GM18520 (cell line): Measurements from ENCODE around the gene C22orf15.

Source experiments
- ATAC-seq: cut with Tn5 transposase; IDR thresholded peaks from one replicate; pipeline ENCODE4 v1.9.1; 2021; ENCODE audit not compliant: unreplicated experiment

Gene C22orf15

DNA sequence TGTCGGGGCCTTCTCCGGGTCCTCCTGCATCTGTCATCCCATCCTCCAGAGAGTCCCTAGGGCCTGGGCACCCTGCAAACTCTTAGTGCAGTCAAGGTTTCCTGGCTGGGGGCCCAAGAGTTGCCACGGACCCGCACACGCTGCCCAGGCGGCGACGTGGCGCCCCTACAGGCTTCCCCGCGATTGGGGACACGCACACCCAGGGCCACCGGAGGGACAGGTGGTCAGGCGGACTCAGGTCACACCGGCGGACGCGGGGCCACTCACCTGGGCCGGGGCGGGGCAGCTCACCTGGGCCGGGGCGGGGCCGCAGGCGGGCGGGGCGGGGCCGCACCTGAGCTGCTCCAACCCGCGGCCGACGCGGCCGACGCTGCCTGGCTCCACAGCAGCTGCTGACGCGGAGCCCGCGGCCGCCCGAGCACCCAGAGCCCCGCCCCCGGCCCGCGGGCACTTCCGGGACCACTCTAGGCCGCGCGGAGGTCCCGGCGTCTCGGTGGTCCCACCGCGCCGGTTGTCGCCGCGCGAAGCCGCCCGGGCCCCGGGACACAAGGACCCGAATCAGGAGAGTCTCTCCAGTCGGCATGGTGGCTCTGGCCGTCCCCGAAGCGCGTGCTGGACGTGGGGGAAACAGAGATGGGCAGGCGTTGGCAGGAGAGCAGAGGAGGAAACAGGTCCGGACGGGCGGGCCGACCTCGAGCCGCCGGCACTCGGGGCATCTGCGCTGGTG, 11.9 kb upstream of the C22orf15 start, which contains the start of gene ZNF70:
TSS of gene ZNF70 (minus strand) at position 399 of the 727 bp plus-strand sequence. CDS start 5,972 bp downstream, outside the sequence.
- ATAC-seq = peak; percentile 90

DNA sequence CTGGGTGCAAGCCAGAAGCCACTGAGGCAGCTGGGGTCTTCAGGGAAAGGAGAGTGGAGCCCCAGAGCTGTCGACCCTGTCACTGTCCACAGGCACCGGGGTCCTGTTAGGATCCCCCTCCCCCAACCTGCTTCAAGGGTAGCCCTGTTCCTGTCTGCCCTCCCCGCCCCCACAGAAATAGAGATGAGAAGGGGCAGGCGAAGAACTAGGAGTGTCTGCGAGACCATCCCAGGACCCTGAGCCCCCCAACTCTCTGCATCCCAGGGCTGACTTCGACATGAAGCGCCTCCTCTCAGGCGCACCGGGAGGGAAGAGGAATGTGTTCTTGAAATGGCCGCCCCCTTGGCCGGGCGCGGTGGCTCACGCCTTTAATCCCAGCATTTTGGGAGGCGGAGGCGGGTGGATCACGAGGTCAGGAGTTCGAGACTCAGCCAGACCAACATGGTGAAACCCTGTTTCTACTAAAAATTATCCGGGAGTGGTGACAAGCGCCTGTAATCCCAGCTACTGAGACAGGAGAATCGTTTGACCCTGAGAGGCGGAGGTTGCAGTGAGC, 11.3 kb upstream of the C22orf15 start:
- peak; percentile 11 for ATAC-seq

DNA sequence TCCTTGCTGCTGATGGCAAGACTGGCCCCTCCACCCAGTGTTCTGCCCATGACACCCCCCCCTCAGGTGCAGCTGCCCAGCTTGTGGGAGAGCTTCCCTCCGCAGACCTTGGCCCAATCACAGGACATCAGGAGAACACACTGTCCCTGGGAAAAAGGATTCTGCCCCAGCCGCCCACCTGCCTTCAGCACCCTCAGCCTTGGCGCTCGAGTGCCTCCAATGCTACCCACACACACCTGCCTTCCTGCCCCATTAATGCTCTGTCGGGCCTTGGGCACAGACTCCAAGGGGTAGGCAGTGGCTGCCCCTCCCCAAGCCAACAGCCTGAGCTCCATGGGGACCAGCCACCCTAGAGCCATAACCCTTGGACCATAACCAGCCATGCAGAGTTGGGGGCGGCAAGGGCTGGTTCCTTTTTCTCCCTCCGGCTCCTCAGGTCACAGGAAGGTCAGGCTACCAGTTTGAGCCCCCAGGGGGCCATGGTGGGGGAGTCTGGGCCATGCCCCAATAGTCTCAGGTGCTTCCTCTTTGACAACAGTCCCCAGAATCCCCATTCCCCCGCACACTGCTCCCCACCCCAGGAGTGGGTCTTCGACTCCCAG, 10.6 kb upstream of the C22orf15 start:
- no peak for ATAC-seq

DNA sequence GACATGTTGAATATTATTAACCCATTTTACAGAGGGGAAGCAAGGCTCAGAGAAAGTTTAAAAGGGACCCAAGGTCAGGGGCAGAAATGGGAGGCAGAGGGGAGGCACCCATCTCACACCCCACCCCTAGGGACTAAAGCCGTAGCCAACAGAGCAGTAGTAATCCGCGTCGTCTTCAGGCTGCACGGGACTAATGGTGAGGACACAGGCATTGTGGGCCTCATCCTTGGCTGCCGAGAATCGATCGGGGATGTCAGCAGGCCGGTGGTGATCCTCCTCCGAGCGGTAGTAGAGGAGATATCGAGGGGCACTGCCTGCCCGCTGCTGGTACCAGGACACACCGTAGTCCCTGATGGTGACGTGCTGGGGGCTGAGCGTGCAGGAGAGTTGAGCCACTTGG, 10.0 kb upstream of the C22orf15 start:
- ATAC-seq = no peak

DNA sequence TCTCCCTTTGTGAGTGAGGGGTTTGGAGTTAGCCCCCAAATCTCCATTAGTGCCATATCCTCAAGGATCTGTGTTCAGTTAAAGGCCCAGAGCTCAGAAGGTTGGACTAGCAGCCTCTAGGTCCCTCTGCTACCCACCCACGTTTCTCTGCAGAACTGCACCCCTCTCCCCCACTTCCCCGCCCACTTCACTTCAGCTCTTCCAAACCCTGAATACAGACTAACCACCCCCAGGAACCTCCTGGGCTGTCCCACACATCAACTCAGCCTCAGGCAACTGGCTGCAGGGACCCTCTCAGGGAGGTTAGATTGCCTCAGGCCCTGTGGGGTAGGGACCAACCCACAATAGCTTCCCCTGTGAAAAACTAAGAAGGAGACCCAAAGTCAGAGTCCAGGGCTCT, 9.4 kb upstream of the C22orf15 start:
- no peak for ATAC-seq

DNA sequence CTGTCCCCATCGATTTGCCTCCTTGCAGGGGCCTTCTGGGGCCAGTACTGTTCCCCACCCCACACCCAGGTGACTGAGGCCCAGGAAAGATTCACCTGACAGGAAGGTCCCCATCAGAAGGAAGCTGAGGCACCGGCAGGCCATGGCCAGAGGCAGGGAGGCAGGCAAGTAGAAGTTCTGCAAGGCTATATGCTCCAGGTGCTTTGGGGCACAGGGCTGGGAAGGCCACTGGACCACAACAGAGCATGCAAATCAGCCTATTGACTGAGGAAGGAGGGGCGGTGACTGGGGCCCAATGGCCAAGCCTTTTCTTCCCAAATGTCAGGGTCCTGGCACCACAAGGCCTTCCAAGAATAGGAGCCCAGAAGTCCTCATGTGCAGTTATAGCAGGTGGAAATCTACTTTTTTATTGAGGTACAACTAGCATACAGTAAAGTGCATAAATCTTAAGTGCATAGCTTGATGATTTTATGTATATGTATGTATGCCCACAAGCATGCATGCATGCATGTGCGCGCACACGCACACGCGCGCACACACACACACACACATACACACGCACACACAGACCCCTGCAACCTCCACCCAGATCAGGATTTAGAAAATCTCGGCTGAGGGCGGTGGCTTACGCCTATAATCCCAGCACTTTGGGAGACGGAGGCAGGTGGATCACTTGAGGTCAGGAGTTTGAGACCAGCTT, 8.4 kb upstream of the C22orf15 start, which contains the start of gene VPREB3:
TSS of gene VPREB3 (minus strand) at position 206 of the 700 bp plus-strand sequence. CDS start at position 144, 62 bp downstream.
- no peak for ATAC-seq

DNA sequence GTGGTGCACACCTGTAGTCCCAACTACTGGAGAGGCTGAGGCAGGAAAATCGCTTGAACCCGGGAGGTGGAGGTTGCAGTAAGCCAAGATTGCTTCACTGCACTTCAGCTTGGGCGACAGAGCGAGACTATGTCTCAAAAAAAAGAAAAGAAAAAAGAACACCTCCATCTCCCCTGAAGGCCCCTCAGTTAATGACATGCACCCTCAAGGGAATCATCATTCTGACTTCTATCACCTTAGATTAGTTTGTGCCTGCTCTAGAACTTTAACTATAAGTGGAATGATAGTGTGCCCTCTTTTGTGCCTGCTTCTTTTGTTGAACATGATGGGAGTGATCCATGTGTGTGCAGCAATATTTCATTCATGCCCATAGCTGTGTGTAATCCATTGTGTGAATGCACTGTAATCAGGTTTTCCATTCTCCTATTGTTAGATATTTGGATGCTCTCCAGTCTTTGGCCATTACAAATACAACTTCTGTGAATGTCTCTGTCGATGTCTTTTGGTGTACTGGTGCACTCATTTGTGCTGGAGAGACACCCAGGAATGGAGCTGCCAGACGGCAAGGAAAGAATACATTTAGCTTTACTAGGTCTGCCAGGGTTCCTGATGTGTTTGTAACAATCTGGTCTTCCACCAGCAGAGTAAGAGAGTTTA, 7.7 kb upstream of the C22orf15 start:
- ATAC-seq = no peak

DNA sequence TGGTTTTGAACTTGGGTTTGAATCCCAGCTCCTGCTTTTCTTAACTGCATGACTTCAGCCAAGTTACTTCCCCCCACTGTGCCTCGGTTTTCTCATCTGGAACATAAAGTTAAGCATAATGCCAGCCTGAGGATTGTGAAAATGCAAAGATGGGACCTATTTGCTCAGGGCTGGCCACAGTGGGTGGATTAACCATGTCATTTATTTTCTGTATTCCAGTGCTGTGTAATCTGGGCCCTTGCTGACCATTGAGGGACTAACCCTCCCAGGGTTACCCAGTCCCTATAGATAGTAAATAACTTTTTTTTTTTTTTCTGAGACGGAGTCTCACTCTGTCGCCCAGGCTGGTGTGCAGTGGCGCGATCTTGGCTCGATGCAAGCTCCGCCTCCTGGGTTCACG, 7.1 kb upstream of the C22orf15 start:
- ATAC-seq = no peak

DNA sequence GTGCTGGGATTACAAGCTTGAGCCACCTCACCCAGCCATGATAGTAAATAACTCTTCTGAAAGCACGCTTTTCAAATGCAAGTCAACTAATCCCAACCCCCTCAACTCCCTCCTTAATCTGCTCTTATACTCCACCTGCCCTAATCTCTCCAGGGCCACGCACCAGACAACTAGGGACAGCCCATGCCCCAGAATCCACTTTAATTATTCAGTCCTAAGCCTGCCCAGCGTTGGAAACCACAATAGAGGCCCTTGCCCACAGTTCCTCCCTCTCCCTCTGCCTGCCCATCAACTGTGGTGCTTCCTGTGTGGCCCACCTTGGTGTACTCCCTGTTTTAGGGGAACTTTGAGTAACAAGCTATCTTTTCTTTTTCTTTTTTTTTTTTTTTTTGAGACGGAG, 5.9 kb upstream of the C22orf15 start:
- ATAC-seq = no peak

DNA sequence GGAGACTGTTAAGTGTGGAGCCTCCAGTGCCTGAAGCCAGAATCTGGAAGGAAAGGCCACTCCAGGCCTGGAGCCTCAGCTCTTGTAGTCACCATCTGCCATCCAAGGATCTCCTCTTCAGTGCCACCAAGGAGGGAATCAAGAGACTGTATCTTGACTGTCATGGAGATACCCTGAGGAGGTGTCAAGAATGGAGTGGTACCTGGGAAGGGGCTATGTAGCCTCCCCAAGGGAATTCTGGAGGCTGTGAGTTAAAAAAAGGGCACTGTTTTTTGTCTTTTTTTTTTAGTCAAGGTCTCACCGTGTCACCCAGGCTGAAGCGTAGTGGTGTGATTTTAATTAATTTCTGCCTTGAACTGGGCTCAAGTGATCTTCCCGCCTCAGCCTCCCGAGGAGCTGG, 3.2 kb upstream of the C22orf15 start:
- no peak for ATAC-seq

DNA sequence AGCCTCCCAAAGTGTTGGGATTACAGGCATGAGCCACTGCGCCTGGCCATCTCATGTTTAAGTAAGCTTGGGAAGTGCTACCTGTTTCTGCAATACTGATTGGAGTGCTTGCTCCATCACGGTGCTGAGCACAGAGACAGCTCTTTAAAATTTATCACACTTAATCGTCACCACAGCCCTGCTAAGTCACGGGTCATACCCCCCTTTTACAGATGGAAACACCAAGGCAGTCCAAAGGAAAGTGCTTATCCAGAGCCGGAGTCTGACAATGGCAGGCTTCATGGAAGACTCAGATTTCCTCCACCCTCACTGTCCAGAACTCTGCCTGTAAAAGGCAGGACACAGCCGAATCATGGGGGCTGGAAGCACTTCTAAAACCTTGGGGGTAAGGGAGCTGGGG, 2.7 kb upstream of the C22orf15 start:
- ATAC-seq = no peak

DNA sequence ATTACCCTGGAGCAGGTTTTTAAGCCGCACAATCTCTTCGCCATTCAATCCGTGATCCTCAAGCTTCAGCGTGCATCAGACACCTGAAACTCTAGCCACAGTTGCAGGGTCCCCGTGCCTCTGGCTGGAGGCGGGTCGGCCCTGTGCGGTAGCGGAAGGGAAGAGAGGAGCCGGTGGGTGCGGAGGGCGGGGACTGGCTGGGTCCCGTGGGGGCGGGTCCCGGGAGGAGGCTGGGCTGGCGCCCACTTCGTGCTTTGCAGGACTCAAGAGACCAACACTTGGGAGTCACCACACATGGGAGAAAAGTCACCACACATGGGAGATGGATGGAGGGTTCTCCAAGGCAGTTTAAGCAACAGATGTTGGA, 772 bp downstream of the C22orf15 start:
- ATAC-seq = no peak

DNA sequence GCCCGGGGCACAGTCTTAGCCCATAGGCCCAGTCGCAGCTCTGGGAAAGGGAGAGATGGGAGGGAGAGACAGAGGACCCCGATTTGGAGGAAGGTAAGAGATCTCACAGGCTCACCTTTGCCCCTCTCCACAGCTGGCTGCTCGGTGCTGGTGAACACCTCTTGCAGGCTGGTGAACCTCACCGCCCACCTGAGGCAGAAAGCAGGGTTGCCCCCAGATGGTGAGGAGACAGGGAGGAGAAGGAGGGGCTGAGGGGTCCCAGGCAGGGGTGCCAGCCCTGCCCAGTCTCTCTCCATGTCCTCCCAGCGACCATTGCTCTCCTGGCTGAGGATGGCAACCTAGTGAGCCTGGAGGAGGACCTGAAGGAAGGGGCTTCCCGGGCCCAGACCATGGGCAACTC, 1.2 kb downstream of the C22orf15 start:
- no peak for ATAC-seq

DNA sequence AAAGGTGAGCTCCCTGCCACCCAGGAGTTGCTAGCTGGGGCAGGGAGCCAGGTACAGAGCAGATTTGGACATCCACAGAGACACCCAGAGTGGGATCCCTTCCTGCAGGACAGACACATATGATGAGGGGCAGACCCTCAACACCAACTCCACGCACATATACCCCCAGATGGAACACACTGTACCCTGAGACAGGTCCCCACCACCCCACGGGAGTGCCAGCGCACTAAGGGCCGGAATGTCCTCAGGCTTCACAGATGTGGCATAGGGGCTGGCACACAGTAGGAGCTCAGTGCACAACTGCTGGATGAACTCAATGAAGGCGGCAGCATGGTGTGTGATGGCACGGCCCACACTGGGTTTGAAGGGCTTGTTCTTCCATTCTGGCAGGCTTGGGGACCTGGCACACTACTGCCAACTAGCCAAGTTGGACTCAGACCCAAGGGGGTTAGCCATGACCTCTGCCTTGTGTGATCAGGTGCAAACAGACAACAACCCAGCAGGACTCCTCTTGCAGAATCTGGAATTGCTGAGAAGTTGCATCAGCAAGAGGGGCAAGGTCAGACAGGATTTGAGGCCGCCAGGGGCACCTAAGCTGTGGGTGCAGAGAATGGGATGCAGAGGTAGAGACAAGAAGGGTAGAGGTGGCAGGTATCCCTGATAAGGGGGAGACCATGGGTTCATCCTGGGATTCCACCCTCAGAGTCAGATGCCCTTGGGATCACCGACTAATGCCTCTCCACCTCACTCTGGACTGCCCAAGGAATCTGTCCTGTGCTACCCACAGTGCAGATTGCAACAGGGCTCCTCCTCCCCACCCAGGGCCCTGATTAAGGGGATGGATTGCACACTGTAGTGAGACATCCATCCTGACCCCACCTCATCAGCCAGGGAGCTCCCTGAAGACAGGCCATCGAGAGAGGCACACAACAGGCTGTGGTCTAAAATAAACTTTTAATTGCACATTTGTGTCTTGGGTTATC, 2.4 kb downstream of the C22orf15 start:
- no peak for ATAC-seq

DNA sequence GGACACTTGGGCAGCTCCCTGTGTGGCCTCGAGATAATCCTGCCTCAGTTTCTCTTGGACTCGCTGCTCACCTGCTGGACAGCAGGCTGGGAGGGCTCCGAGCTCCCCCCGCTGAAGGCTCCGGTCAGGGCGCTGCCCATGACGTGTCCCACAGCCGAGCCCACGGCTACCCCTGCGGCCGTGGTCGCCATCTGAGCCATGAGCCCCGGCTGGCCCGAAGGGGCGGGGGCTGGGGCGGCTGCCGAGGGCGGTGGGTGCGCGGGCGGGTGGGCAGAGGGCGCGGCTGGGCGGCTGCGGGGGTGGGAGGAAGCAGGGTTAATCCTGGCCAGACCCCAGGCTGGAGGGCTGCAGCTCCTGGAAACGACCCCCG, 4.5 kb downstream of the C22orf15 start:
- ATAC-seq = no peak

DNA sequence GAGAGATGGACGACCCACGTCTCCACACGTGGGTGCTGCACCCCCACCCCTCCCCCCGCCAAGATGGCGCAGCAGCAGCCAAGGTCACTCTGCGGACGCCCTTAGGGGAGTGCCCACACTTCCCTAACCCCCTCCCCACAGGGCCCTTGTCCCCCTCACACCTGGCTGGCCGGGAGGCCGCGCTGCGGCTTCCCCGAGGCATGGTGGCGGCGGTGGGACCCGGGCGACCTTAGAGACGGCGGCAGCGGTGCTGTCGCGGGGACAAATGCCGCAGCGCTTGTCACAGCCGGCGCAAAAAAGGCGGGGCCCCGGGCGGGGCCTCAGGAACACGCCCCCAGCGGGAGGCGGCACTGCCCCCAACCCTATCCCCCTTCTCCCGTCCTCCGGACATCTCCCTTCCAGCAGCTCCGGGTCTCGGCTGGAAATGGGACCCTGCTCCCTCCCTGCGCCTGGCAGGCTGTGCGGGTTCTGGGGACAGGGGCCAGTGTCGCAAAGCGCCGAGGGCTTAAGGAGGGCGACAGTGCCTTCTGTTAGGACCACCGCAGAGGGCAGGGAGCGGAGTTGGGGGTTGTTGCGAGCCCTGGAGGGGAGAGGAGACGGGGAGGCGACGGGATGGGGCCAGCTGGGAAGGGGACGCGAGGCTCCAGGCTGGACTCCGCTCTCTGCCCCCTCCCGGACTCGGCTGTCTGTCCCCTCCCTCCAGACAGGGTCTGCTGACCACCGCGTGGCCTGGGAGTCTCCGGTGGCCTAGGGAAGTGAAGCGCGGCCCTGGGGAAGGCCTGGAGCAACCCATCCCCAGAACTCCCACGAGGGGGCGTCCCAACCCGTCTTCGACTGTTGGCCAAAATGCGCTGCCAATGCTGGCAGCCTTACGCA, 5.1 kb downstream of the C22orf15 start, which contains the start of gene CHCHD10:
TSS of gene CHCHD10 (minus strand) at position 300 of the 876 bp plus-strand sequence. CDS start at position 202, 98 bp downstream.
- no peak for ATAC-seq

DNA sequence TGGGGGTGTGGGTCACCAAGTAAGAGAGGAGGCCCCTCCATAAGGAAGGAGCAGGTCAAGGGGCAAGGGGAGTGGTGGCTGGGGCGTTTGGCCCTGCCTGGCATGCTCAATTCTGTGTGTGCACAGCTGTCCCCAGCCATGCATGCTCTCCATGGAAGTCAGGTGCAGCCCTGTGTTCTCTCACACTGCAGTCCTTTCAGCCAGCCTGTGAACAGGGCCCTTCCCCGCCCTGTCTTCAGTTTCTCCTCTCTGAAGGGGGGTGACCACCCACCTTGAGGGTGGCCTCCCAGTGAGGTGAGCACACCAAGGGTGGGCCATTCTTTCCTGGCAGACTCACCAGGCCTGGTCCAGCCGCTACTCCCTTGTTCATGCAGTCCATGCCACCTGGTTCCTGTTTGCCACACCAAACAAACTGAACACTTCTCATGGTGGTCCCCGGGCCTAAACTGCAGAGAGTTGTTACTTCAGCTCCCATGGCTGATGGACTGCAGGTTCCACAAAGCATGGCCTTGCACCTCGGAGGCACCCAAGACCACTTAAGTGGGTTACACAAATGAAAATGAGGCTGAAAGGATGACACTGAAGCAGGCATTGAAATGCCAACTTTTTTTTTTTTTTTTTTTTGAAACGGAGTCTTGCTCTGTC, 6.7 kb downstream of the C22orf15 start:
- no peak for ATAC-seq

DNA sequence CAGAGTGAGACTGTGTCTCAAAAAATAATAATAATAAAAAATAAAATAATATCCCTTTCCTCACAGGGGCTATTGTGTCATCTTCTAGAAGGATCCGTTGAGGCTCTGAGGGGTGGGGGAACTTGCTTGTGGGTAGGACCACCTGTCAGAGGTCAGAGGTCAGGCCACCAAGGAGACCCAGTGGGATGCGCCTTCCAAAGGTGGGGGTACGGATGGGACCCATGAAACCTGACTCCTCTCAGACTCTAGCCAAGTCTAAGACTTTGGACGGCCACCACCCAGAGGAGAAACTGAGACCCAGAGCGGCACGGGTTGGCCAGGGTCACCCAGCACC, 9.5 kb downstream of the C22orf15 start:
- no peak for ATAC-seq
